ENCODE data around the gene CPXM2. TPM values are rescaled to one million over a fixed set of nuclear protein-coding genes. Genes with fewer than 3 reads are reported as not detected.

CPXM2 gene
- total and polyA plus RNA-seq, 2 donors (not counting 1 experiment from before 2014, with no cell fraction given) = not detected

DNA sequence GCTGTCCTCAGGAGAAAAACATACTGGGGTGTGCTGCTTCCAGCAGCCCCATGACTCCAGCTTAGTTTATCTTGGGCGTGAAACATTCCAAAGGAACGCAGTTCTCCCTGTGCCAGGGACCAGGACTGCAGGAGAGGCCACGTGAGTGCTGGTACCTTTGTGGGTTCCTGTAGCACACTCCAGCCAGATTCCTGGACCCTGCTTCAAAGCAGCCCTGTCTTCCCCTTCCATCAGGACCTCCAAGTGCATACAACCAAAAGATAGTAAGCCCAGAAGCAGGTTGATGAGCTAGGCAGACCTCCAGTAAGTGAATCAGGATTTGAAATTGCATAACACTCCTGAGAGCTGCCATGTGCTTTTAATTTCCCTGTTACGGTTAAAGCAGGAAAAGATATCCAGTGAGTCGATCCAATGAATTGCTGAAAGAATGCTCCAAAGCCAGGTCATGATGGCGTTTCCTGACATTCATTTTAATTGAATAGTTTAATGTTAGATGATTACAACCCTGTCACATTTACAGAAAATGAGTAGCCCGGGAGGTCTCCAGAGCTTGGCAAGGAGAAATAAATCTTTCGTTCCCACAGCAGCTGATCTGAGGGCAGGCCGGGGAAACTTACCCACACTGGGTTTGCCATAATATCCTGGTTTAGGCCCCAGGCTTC is 38.9 kb upstream of the CPXM2 start:
- CTCF ChIA-PET = no interaction called here
- no peaks in the 10 kb centered on the region for H3K36me3 ChIP-seq (replicated peaks in 1 of 2; ENCODE audit: control extremely low read depth in 1 of 2, control insufficient read depth in 1 of 2, extremely low read depth in 1 of 2, insufficient read depth in 2 of 2, low read length in 1 of 2)
- H4K20me1 ChIP-seq (ENCODE audit: control insufficient read depth, insufficient read depth, low read length, poor library complexity, severe bottlenecking) = no peaks in the 10 kb centered on the region
- H3K4me2 ChIP-seq (replicated peaks; ENCODE audit: low read depth, low read length, poor library complexity, severe bottlenecking) = no peak overlapping the region
- H2AFZ ChIP-seq (ENCODE audit: insufficient read depth, low read depth, low read length, poor library complexity, severe bottlenecking) = no peak overlapping the region
- 93% methylated on average over 5 of the region's 9 CpGs for WGBS (ENCODE audit: insufficient coverage)
- POLR2A ChIA-PET = interaction anchor here (0.5 kb wide), 1 partner anchor 76 kb away, joined by 8 read pairs; no protein-coding TSS in a partner anchor
- no peaks in the 10 kb centered on the region for H3K79me2 ChIP-seq (ENCODE audit: control insufficient read depth, insufficient read depth, low read length)
- H3K27ac Mint-ChIP-seq = no peak overlapping the region
- H3K27me3 ChIP-seq (replicated peaks in 1 of 4; ENCODE audit: control extremely low read depth in 1 of 4, control insufficient read depth in 3 of 4, insufficient read depth in 4 of 4, low read length in 3 of 4) = no peaks in the 10 kb centered on the region
- no peak for ATAC-seq (ENCODE audit: low read depth)
- no peaks in the 10 kb centered on the region for H3K4me1 ChIP-seq (ENCODE audit: control insufficient read depth in 2 of 2, insufficient read depth in 2 of 2, low read length in 2 of 2)
- intact Hi-C loops (cut with micrococcal nuclease) = no loop called here
- peaks cover 12% of the 10 kb centered on the region for H3K9me3 Mint-ChIP-seq (ENCODE audit: insufficient read depth)
- TF ChIP-seq EZH2 (IDR thresholded peaks at IDR 0.05; ENCODE audit: borderline replicate concordance, insufficient read depth, low read depth, low read length, poor library complexity, severe bottlenecking) = no peak
- TF ChIP-seq, protein P1, sequence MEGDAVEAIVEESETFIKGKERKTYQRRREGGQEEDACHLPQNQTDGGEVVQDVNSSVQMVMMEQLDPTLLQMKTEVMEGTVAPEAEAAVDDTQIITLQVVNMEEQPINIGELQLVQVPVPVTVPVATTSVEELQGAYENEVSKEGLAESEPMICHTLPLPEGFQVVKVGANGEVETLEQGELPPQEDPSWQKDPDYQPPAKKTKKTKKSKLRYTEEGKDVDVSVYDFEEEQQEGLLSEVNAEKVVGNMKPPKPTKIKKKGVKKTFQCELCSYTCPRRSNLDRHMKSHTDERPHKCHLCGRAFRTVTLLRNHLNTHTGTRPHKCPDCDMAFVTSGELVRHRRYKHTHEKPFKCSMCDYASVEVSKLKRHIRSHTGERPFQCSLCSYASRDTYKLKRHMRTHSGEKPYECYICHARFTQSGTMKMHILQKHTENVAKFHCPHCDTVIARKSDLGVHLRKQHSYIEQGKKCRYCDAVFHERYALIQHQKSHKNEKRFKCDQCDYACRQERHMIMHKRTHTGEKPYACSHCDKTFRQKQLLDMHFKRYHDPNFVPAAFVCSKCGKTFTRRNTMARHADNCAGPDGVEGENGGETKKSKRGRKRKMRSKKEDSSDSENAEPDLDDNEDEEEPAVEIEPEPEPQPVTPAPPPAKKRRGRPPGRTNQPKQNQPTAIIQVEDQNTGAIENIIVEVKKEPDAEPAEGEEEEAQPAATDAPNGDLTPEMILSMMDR (IDR thresholded peaks at IDR 0.05) = no peak
- no peak for DNase-seq
- H3K9ac ChIP-seq (ENCODE audit: low read length) = no peak overlapping the region
- peaks cover 0 to 47% (median 5%) of the 10 kb centered on the region in 3 donors for H3K9me3 ChIP-seq (ENCODE audit: control extremely low read depth in 1 of 3, control insufficient read depth in 2 of 3, insufficient read depth in 1 of 3, low read length in 2 of 3)
- peaks cover 41% of the 10 kb centered on the region for H3K27me3 Mint-ChIP-seq
- H3K27ac ChIP-seq (ENCODE audit: low read length in 2 of 2) = no peak overlapping the region
- H3K4me3 ChIP-seq (ENCODE audit: control extremely low read depth in 1 of 5, extremely low read depth in 1 of 5, insufficient read depth in 1 of 5, low read depth in 2 of 5, low read length in 4 of 5) = no peak overlapping the region
- H3K4me3 Mint-ChIP-seq = no peak overlapping the region
- H3K4me1 Mint-ChIP-seq = no peaks in the 10 kb centered on the region

DNA sequence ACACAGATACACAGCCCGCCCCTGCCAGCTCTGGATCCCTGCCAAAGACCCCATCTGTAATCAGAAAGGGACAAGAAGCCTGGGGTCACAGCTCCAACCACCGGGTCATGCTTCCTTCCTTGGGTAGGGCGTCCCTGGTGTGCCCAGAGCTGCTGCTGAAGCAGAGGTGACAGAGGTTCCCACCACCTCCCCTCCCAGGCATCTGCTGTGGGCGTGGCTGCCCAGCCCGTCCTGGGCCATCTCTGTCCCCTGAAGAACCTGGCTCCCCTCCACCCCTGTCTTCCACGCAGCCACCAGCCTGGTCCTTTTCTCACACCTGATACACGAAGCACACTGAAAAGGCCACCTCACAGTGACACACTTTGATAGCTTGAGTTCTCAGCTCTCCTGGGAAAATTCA is 38.2 kb upstream of the CPXM2 start:
- H3K9me3 ChIP-seq (ENCODE audit: control extremely low read depth in 1 of 3, control insufficient read depth in 2 of 3, insufficient read depth in 1 of 3, low read length in 2 of 3) = peaks cover 0 to 46% (median 5%) of the 10 kb centered on the region in 3 donors
- TF ChIP-seq EZH2 (IDR thresholded peaks at IDR 0.05; ENCODE audit: borderline replicate concordance, insufficient read depth, low read depth, low read length, poor library complexity, severe bottlenecking) = no peak
- TF ChIP-seq, protein P1 (IDR thresholded peaks at IDR 0.05) = no peak
- H3K27ac ChIP-seq (ENCODE audit: low read length in 2 of 2) = no peak overlapping the region
- no peak overlapping the region for H3K9ac ChIP-seq (ENCODE audit: low read length)
- H3K27me3 Mint-ChIP-seq = peaks cover 41% of the 10 kb centered on the region
- H3K4me2 ChIP-seq (replicated peaks; ENCODE audit: low read depth, low read length, poor library complexity, severe bottlenecking) = no peak overlapping the region
- H3K36me3 ChIP-seq (replicated peaks in 1 of 2; ENCODE audit: control extremely low read depth in 1 of 2, control insufficient read depth in 1 of 2, extremely low read depth in 1 of 2, insufficient read depth in 2 of 2, low read length in 1 of 2) = no peaks in the 10 kb centered on the region
- ATAC-seq (ENCODE audit: low read depth) (no peak), DNase-seq (no peak)
- peaks cover 11% of the 10 kb centered on the region for H3K9me3 Mint-ChIP-seq (ENCODE audit: insufficient read depth)
- H4K20me1 ChIP-seq (ENCODE audit: control insufficient read depth, insufficient read depth, low read length, poor library complexity, severe bottlenecking) = no peaks in the 10 kb centered on the region
- H2AFZ ChIP-seq (ENCODE audit: insufficient read depth, low read depth, low read length, poor library complexity, severe bottlenecking) = no peak overlapping the region
- no peaks in the 10 kb centered on the region for H3K4me1 Mint-ChIP-seq
- CTCF ChIA-PET = no interaction called here
- intact Hi-C loops (cut with micrococcal nuclease) = no loop called here
- no peak overlapping the region for H3K27ac Mint-ChIP-seq
- no peaks in the 10 kb centered on the region for H3K4me1 ChIP-seq (ENCODE audit: control insufficient read depth in 2 of 2, insufficient read depth in 2 of 2, low read length in 2 of 2)
- H3K79me2 ChIP-seq (ENCODE audit: control insufficient read depth, insufficient read depth, low read length) = no peaks in the 10 kb centered on the region
- POLR2A ChIA-PET = no interaction called here
- no peak overlapping the region for H3K4me3 Mint-ChIP-seq
- no peak overlapping the region for H3K4me3 ChIP-seq (ENCODE audit: control extremely low read depth in 1 of 5, extremely low read depth in 1 of 5, insufficient read depth in 1 of 5, low read depth in 2 of 5, low read length in 4 of 5)
- H3K27me3 ChIP-seq (replicated peaks in 1 of 4; ENCODE audit: control extremely low read depth in 1 of 4, control insufficient read depth in 3 of 4, insufficient read depth in 4 of 4, low read length in 3 of 4) = no peaks in the 10 kb centered on the region
- 83% methylated on average over 7 of the region's 7 CpGs for WGBS (ENCODE audit: insufficient coverage)
